Right lobe of liver (tissue), 4 donors: Measurements from ENCODE around the gene LMNTD2.

Experiments used
- CTCF ChIP-seq, 4 donors: fragments of 200-600 bp in 3 of 4; fragments of 450-650 bp in 1 of 4; IDR thresholded peaks; one replicate each; pipeline versions ENCODE4 v1.5.1 to v1.8.0; 2016 to 2022; ENCODE audit warnings: antibody characterized with exemption in 4 of 4, mild to moderate bottlenecking in 2 of 4
- POLR2A ChIP-seq: fragments of 450-650 bp; IDR thresholded peaks from one replicate; pipeline ENCODE4 v1.6.1; 2017; ENCODE audit warnings: antibody characterized with exemption, mild to moderate bottlenecking
- donor health status: DM: no; HTN: no; CAD: no.
- donor health status: DM: no; HTN: no; CAD: no.
- donor health status: DM: no; HTN: yes; CAD: no.

- TF ChIP-seq CTCF (IDR thresholded peaks at IDR 0.05), result no peak
- TF ChIP-seq POLR2A, result no peak
Observed at GRCh38 chr11:606245-606644, 45.7 kb upstream of the LMNTD2 start.
